NK-92 treated with Interleukin-12 subunit alpha and Interleukin-12 subunit beta, amount 100 ng/mL, for 24 hours (cell line): Measurements from ENCODE around the gene ATF7.
"Not testable (repeated sequence)": the region's sequence is repeated elsewhere in the genome, so short reads cannot be mapped to it uniquely, and the experiment has no call there.

Experiments
- DNase-seq: peaks from one replicate; lab custom pipeline; 2025; lab: John Stamatoyannopoulos, UW

The ATF7 gene

DNA sequence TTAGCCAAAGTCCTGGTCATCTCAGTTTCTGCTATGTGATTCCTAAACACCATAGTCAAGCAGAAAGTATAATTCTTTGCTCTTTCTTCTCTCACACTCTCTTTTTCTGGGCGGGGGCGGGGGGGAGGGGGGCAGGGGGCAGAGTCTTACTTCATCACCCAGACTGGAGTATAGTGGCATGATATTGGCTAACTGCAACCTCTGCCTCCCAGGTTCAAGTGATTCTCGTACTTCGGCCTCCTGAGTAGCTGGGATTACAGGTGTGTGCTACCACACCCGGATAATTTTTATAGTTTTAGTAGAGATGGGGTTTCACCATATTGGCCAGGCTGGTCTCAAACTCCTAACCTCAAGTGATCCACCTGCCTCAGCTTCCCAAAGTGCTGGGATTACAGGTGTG, 60.8 kb downstream of the ATF7 start:
- not testable (repeated sequence) for DNase-seq

GRCh38 chr12:53564941-53565340, 61.2 kb downstream of the ATF7 start:
- no peak for DNase-seq

GRCh38 chr12:53564278-53564677, 61.9 kb downstream of the ATF7 start:
- DNase-seq = no peak

DNA sequence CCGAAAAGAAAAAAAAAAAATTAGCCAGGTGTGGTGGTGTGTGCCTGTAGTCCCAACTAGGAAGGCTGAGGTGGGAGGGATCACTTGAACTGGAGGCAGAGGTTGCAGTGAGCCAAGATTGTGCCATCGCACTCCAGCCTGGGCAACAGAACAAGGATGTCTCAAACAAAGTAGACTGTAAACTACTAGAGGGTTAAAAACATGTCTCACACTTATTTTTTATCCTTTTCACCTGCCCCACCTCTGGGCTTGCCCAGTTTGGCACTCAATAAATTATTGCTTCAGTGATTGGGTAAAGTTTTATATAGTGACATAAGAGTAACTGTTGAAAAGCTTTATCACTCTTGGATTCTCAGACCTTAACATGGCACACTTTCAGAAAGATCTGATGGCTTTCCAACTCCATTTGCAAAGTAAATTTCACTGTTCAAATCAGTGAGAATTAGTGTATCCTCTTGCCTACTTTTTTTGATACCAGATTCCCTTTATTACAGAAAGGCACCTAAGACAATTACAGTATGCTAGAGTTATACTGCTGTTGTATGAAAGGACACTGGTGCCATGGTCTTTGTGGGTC, 62.6 kb downstream of the ATF7 start:
- no peak for DNase-seq

DNA sequence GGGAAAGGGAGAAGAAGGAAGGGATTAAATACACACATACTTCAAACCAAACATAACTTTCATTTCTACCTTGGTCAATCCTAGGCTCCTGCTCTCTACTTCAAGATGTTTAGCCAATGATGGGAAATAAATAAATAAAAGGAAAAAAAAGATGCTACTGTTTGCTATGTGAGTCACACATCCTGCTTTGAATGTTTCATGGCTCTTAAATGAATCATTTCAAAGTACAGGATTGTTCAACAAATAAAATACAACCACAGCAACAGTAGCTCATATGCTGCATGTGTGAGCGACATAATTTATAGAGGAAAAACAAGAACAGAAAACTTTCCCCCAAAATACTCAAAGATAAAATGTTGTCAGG, 64.6 kb downstream of the ATF7 start:
- no peak for DNase-seq

DNA sequence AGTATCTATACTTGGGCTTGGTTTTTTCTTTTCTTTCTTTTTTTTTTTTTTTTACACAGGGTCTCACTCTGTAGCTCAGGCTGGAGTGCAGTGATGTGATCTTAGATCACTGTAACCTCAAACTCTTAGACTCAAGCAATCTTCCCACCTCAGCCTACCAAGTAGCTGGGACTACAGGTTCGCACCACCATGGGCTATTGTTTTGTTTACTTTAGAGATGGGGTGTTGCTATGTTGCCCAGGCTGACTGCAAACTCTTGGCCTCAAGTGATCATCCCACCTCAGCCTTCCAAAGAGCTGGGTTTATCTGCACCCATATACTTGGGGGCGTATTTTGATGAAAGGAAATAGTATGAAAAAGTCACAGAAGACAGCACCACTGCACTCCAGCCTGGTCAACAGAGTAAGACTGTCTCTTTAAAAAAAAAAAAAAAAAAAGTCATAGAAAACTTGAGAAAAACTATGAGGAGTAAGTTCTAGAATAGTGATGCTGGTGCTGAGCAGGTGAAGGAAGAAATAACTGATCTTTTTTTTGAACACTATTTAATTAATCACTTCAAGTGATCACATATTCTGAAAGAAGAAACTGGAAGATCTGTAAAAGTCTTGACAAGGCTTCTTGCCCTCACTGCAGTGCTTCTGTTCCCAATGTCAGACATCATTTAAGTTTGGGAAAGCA, 65.1 kb downstream of the ATF7 start:
- DNase-seq = no peak

DNA sequence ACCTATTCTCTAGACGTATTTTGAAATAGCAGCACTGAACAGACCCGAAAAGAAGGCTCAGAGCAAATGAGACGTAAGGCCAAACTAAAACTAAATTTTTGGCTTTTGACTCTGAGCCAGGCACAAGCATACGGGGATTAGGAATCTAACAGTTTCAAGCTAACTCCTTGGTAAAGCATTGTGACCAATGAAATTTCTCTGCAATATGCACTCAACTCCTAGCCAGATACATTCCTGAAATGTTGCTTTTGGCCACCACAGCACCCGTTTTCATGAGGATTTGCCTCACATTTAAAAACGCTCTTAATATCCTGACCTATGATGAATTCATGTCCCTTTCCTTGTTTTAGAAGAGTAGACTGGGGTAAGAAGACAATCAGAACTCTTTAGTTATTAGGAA, 65.8 kb downstream of the ATF7 start:
- no peak for DNase-seq

DNA sequence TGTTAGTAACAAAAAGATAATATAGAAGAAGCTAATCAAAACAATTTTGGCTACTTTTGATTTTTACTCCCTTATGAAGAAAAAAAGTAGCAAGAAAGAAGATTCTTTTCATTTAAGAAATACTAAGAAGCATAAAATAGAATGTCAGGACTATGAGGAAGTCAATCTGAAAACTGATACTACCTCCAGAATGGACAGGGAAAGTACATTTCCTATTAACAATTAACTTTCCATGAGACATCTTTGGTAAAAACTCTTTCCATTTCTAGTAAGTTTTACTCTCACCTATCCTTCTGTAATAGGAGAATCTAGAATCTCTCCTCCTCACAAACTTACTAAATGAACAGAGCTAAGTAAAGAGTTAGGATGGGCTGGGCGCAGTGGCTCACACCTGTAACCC, 67.6 kb downstream of the ATF7 start:
- no peak for DNase-seq

- DNase-seq = no peak
Observed at GRCh38 chr12:53552361-53553327, 73.5 kb downstream of the ATF7 start.

DNA sequence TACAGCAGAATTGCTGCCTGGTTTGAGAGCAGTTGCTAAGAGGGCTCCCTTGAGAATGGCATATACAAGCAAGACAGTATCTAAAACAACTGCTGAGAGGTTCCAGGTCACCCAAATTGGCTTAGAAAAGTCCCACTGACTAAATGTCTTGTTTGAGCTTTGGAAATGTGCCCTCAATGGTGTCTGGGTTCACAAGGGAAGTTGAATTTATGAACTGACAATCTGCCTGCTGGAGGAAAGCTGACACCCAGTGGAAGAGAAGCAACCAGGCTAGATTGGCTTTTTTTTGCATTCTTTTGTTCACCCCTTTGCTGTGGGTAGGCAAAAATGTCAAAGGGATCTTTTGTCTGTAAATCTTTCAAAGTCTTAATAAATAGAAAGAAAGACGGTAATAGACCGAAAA, 74.3 kb downstream of the ATF7 start:
- DNase-seq = no peak

GRCh38 chr12:53550595-53550994, 75.6 kb downstream of the ATF7 start:
- DNase-seq = no peak

DNA sequence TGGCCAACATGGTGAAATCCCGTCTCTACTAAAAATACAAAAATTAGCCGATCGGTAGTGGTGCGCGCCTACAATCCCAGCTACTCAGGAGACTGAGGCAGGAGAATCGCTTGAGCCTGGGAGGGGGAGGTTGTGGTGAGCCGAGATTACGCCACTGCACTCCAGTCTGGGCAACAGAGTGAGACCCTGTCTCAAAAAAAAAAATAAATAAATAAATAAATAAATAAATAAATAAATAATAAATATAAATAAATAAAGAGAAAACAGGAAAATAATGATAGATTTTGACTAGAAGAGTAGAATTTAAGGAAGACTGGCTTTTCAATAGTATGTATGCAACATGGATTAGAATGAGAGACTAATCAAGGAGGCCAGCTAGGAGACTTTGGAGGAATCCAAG, 76.1 kb downstream of the ATF7 start:
- not testable (repeated sequence) for DNase-seq

DNA sequence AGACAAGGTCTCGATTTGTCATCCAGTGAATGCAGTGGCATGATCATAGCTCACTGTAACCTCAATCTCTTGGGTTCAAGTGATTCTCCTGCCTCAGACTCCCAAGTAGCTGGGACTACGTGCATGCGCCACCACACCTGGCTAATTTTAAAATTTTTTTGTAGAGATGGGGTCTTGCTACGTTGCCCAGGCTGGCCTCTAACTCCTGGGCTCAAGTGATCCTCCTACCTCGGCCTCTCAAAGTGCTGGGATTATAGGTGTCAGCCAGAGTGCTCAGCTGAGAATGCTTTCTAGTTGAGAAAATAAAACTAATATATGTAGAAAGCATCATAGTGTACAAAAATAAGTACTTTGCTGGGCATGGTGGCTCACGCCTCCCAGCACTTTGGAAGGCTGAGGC, 77.8 kb downstream of the ATF7 start:
- DNase-seq = not testable (repeated sequence)

DNA sequence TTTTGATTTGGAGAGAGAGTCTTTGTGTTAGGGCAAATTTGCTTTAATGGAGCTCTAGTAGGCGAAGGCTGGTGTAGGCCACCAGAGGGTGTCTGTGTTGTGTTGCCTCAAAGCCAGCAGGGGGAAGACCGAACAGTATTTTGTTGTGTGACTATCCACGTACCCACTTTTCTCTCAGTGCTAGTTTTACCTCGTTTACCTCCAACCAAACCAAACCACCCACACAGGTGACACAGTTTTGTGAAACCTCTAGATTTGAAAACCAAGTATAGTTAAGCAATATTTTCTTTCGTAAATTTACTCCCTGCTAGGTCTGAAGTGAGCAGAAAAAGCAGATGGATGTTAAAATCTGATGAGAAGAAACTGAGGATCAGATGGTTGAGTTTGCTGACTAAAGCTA, 82.6 kb downstream of the ATF7 start:
- DNase-seq = no peak

DNA sequence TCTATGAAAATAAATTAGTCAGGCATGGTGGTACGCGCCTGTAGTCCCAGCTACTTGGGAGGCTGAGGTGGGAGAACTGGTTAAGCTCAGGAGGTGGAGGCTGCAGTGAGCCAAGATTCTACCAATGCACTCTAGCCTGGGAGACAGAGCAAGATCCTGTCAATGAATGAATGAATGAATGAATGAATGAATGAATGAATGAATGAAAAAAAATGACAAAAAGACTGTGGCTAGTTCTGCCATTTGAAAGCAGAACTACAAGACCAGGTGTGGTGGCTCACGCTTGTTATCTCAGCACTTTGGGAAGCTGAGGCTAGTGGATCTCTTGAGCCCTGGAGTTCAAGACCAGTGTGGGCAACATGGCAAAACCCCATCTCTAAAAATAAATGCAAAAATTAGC, 86.7 kb downstream of the ATF7 start:
- DNase-seq = no peak

- no peak for DNase-seq
Observed at GRCh38 chr12:53538209-53538689, 87.9 kb downstream of the ATF7 start.

- DNase-seq = no peak
Observed at GRCh38 chr12:53536962-53537361, 89.2 kb downstream of the ATF7 start.

DNA sequence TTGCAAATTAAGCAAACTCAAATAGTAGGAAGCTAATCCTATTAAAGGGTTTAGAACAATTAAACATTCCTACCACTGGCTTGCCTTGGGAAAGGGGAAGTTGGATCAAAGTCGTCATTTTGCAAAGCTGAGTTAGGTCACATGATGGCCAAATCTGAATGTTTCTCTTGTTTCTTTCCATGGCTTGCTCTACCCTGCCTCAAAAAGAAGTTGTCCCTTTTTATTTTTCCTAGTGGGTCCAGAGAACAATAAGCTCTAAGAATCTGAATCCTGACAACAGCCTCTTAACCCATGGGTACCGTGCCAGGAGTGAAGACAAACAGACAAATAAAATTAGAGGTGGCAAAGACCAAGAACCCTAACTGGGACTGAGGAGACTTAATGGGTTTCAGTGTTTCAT, 92.7 kb downstream of the ATF7 start:
- no peak for DNase-seq

- DNase-seq = no peak
Observed at GRCh38 chr12:53532524-53533445, 93.4 kb downstream of the ATF7 start.

GRCh38 chr12:53532021-53532420, 94.2 kb downstream of the ATF7 start:
- no peak for DNase-seq

GRCh38 chr12:53530920-53531319, 95.3 kb downstream of the ATF7 start:
- no peak for DNase-seq

DNA sequence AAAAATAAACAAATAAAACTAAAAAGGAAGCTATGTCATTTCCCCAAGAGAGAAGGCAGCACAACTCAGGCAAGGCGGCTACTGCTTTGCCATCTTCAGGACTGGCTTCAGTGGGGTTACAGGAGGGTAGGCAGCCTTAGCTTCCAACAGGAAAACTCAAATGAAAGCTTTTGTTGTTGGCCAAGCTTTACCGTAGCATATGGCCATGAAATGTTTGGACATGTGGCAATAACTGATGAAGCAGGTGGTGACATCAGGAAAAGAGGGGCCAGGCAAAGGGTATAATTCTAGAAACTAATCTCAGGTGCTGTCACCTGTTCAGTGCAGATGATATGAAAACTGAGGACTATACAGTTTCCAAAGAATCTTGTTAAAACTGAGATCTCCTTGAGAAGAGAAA, 96.1 kb downstream of the ATF7 start:
- DNase-seq = no peak
